Endodermal cell (in vitro differentiated cells): ENCODE results near the gene SAMD4B. TPM values are rescaled to one million over a fixed set of nuclear protein-coding genes. Genes with fewer than 3 reads are reported as not detected.

Experiments
- DNase-seq: peaks from one replicate; pipeline ENCODE4 v3.0.0-alpha.2; 2017
- H3K27ac ChIP-seq: 2 replicates; pipeline ENCODE4 v1.5.1; 2013; ENCODE audit warnings: mild to moderate bottlenecking, low read depth, low read length, moderate library complexity
- H3K27me3 ChIP-seq: 2 replicates; pipeline ENCODE4 v1.6.1; 2013; ENCODE audit warnings: mild to moderate bottlenecking, low read length, moderate library complexity; ENCODE audit not compliant: insufficient read depth, control insufficient read depth, poor library complexity, severe bottlenecking
- H3K36me3 ChIP-seq: 2 replicates; pipeline ENCODE4 v1.7.0; 2013; ENCODE audit warnings: mild to moderate bottlenecking, low read length, moderate library complexity; ENCODE audit not compliant: control insufficient read depth, insufficient read depth
- H3K4me1 ChIP-seq: one replicate; pipeline ENCODE4 v1.7.0; 2013; ENCODE audit warnings: low read length; ENCODE audit not compliant: control insufficient read depth, insufficient read depth
- H3K4me3 ChIP-seq: 2 replicates; pipeline ENCODE4 v1.5.1; 2013; ENCODE audit warnings: mild to moderate bottlenecking, low read length, moderate library complexity
- H3K9ac ChIP-seq: 2 replicates; pipeline ENCODE4 v1.6.1; 2013; ENCODE audit warnings: mild to moderate bottlenecking, low read length, moderate library complexity; ENCODE audit not compliant: poor library complexity, severe bottlenecking; ENCODE audit errors: extremely low read depth
- H3K9me3 ChIP-seq: 2 replicates; pipeline ENCODE4 v1.6.1; 2013; ENCODE audit warnings: mild to moderate bottlenecking, low read length, moderate library complexity; ENCODE audit not compliant: control insufficient read depth
- H3K27ac Mint-ChIP-seq: 2 replicates; pipeline ENCODE4 v1.8.0; 2020; ENCODE audit warnings: mixed read lengths
- H3K27me3 Mint-ChIP-seq: 2 replicates; pipeline ENCODE4 v1.8.0; 2021; ENCODE audit warnings: mild to moderate bottlenecking, mixed read lengths; ENCODE audit not compliant: insufficient read depth
- H3K36me3 Mint-ChIP-seq: 2 replicates; pipeline ENCODE4 v1.8.0; 2020; ENCODE audit warnings: low read depth, mixed read lengths
- H3K4me1 Mint-ChIP-seq: 2 replicates; pipeline ENCODE4 v1.8.0; 2020; ENCODE audit warnings: mixed read lengths
- H3K4me3 Mint-ChIP-seq: 2 replicates; pipeline ENCODE4 v1.8.0; 2020; ENCODE audit warnings: mild to moderate bottlenecking, moderate library complexity, mixed read lengths
- H3K9me3 Mint-ChIP-seq: 2 replicates; pipeline ENCODE4 v1.8.0; 2020; ENCODE audit warnings: mild to moderate bottlenecking, mixed read lengths
- WGBS, 2 experiments: methylation state at CpG; one replicate each; pipeline versions ENCODE4 v1.1.5 to v1.1.7; 2013; ENCODE audit warnings: missing lambda C conversion rate in 2 of 2, mixed read lengths in 1 of 2; ENCODE audit not compliant: insufficient coverage in 1 of 2, insufficient read length in 1 of 2; 5-methylcytosine and 5-hydroxymethylcytosine counted together
- total RNA-seq, 2 donors: library from RNA; stranded (reverse); fragmentation: NEBNext Ultra II Directional in 1 of 2; extraction: Animal tissue kit (Norgen Biotek cat#: 25700) in 1 of 2; gene quantifications; 2 replicates in 1 of 2; 3 replicates in 1 of 2; pipeline ENCODE4 v1.2.1, GENCODE V29; 2021
- TF ChIP-seq, protein P1 (sequence below): fragments of 200-600 bp; sonication (generic); conservative IDR thresholded peaks from 2 replicates; pipeline ENCODE4 v1.5.0; 2021; ENCODE audit warnings: antibody characterized with exemption, mild to moderate bottlenecking

Gene SAMD4B
- total RNA-seq, 2 donors from 2014 or later: 155 to 159 TPM

DNA sequence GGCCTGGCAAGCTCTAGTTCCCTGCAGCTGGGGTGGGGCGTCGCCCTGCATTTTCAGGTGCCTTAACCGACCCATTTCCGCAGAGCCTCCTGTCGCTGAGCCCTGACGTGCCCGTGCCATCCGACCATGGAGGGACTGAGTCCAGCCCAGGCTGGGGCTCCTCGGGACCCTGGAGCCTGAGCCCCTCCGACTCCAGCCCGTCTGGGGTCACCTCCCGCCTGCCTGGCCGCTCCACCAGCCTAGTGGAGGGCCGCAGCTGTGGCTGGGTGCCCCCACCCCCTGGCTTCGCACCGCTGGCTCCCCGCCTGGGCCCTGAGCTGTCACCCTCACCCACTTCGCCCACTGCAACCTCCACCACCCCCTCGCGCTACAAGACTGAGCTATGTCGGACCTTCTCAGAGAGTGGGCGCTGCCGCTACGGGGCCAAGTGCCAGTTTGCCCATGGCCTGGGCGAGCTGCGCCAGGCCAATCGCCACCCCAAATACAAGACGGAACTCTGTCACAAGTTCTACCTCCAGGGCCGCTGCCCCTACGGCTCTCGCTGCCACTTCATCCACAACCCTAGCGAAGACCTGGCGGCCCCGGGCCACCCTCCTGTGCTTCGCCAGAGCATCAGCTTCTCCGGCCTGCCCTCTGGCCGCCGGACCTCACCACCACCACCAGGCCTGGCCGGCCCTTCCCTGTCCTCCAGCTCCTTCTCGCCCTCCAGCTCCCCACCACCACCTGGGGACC is 65.6 kb downstream of the SAMD4B start:
- Mint-ChIP-seq H3K27me3 (no peaks in the 10 kb centered on the region), H3K27ac (peak overlapping the region; percentile 95), H3K4me1 (peaks cover 35% of the 10 kb centered on the region), H3K9me3 (no peaks in the 10 kb centered on the region), H3K36me3 (peaks cover 10% of the 10 kb centered on the region), H3K4me3 (peak overlapping the region; percentile 91)
- Histone ChIP-seq H3K36me3 (peaks cover 4% of the 10 kb centered on the region), H3K9me3 (no peaks in the 10 kb centered on the region), H3K27ac (no peak overlapping the region), H3K27me3 (no peaks in the 10 kb centered on the region), H3K4me3 (peak overlapping the region; percentile 95), H3K9ac (peak overlapping the region; percentile 86), H3K4me1 (peaks cover 9% of the 10 kb centered on the region)
- 76 to 86% methylated on average over 17 to 40 of the region's 40 CpGs for WGBS, 2 experiments
- TF ChIP-seq, protein P1, sequence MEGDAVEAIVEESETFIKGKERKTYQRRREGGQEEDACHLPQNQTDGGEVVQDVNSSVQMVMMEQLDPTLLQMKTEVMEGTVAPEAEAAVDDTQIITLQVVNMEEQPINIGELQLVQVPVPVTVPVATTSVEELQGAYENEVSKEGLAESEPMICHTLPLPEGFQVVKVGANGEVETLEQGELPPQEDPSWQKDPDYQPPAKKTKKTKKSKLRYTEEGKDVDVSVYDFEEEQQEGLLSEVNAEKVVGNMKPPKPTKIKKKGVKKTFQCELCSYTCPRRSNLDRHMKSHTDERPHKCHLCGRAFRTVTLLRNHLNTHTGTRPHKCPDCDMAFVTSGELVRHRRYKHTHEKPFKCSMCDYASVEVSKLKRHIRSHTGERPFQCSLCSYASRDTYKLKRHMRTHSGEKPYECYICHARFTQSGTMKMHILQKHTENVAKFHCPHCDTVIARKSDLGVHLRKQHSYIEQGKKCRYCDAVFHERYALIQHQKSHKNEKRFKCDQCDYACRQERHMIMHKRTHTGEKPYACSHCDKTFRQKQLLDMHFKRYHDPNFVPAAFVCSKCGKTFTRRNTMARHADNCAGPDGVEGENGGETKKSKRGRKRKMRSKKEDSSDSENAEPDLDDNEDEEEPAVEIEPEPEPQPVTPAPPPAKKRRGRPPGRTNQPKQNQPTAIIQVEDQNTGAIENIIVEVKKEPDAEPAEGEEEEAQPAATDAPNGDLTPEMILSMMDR: no peak
- peak; percentile 58 for DNase-seq

DNA sequence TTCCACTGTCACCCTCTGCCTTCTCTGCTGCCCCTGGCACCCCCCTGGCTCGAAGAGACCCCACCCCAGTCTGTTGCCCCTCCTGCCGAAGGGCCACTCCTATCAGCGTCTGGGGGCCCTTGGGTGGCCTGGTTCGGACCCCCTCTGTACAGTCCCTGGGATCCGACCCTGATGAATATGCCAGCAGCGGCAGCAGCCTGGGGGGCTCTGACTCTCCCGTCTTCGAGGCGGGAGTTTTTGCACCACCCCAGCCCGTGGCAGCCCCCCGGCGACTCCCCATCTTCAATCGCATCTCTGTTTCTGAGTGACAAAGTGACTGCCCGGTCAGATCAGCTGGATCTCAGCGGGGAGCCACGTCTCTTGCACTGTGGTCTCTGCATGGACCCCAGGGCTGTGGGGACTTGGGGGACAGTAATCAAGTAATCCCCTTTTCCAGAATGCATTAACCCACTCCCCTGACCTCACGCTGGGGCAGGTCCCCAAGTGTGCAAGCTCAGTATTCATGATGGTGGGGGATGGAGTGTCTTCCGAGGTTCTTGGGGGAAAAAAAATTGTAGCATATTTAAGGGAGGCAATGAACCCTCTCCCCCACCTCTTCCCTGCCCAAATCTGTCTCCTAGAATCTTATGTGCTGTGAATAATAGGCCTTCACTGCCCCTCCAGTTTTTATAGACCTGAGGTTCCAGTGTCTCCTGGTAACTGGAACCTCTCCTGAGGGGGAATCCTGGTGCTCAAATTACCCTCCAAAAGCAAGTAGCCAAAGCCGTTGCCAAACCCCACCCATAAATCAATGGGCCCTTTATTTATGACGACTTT is 66.4 kb downstream of the SAMD4B start:
- DNase-seq: peak; percentile 64
- no peak overlapping the region for H3K27ac ChIP-seq

More for the DNA sequence above, 66.4 kb downstream of the SAMD4B start:
- peaks cover 9% of the 10 kb centered on the region for H3K4me1 ChIP-seq
- peaks cover 4% of the 10 kb centered on the region for H3K36me3 ChIP-seq
- Mint-ChIP-seq H3K4me1 (peaks cover 34% of the 10 kb centered on the region), H3K27me3 (no peaks in the 10 kb centered on the region), H3K4me3 (peak overlapping the region; percentile 91), H3K9me3 (no peaks in the 10 kb centered on the region), H3K36me3 (peaks cover 10% of the 10 kb centered on the region), H3K27ac (peak overlapping the region; percentile 95)
- TF ChIP-seq, protein P1: no peak
- 85 to 92% methylated on average over 7 to 17 of the region's 20 CpGs for WGBS, 2 experiments
- peak overlapping the region; percentile 90 for H3K9ac ChIP-seq
- peak overlapping the region; percentile 95 for H3K4me3 ChIP-seq
- no peaks in the 10 kb centered on the region for H3K9me3 ChIP-seq
- H3K27me3 ChIP-seq: no peaks in the 10 kb centered on the region
